MG63 (cell line): Measurements from ENCODE around the gene PTPRD. TPM values are rescaled to one million over a fixed set of nuclear protein-coding genes. Genes with fewer than 3 reads are reported as not detected.

Source experiments
- DNase-seq: peaks from one replicate; pipeline ENCODE4 v3.0.0-alpha.2; 2020
- H3K27me3 ChIP-seq: fragments of 250-450 bp; sonication (Bioruptor Pico); 2 replicates; pipeline ENCODE4 v1.5.1; 2020; ENCODE audit warnings: mild to moderate bottlenecking, moderate library complexity
- H3K36me3 ChIP-seq: fragments of 250-450 bp; sonication (Bioruptor Pico); 2 replicates; pipeline ENCODE4 v1.5.1; 2020; ENCODE audit warnings: mild to moderate bottlenecking, moderate library complexity
- H3K4me3 ChIP-seq: fragments of 250-450 bp; sonication (Bioruptor Pico); 2 replicates; pipeline ENCODE4 v1.5.1; 2020; ENCODE audit warnings: mild to moderate bottlenecking, moderate library complexity
- H3K9me3 ChIP-seq: fragments of 250-450 bp; sonication (Bioruptor Pico); 2 replicates; pipeline ENCODE4 v1.5.1; 2020; ENCODE audit warnings: mild to moderate bottlenecking, moderate library complexity
- total RNA-seq: library from RNA; depleted of rRNA; stranded (reverse); fragments of >200 nt; shearing (Covaris generic); gene quantifications from 2 replicates; pipeline ENCODE4 v1.2.3, GENCODE V29; 2014; ENCODE audit warnings: low replicate concordance

PTPRD gene
- total RNA-seq, 1 experiment from 2014 or later = not detected

DNA sequence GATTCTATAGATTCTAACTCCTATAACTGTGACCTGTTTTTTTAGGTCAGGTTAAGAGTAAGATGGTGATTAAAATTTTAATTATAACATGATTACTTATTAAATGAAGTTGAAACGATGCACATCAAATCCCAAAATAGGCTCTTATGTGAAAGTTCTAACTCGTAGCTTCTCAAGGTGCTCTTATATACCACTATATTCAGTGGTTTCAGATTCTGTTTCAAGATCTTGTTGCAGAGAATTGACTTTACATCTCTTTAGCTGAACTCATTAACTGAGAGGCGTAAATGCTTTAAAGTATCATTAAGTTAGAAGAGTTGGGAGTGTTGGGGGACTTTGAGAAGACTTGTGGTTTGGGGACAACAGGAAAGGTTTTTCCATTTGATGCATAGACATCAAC is 1399.8 kb downstream of the PTPRD start:
- Histone ChIP-seq H3K4me3 (no peak overlapping the region), H3K27me3 (no peaks in the 10 kb centered on the region), H3K9me3 (no peaks in the 10 kb centered on the region), H3K36me3 (no peaks in the 10 kb centered on the region)
- no peak for DNase-seq

DNA sequence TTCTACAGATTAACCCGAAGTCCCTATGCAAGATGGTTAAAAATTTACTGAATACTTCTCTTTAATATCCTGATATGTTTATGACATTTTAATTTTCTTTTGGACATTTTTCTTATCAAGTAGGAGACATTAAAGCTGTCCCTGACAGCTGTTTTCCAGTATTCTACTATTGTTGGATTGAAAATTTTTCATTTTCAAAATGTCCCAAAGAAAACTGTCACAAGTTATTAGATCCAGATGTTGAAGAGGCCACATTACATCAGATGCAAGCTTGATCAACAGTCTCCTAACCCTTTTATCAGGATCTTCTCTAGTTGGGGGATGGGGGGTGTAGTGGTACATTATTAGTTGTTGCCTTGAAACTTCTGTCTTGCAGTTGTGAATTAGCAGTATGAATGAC is 1410.5 kb downstream of the PTPRD start:
- DNase-seq = no peak
- Histone ChIP-seq H3K9me3 (no peaks in the 10 kb centered on the region), H3K27me3 (no peaks in the 10 kb centered on the region), H3K4me3 (no peak overlapping the region), H3K36me3 (no peaks in the 10 kb centered on the region)

DNA sequence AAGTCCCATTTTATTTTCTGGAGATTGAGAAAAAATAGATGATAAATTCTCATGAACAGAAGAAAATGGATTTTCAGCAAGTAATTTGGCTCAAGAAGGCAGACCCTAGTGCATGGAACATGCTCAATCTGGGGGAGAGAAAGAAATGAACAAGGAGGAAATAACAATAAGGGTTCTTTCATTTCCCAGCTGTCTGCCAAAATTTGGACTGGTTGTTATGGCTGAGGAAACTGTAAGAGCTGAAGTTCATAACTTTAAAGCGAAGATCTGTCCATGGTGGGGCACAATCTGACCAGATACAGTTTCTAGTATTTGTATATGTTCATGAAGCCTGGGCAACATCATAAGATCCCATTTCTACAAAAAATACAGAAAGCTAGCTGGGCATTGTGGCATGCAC is 1426.7 kb downstream of the PTPRD start:
- DNase-seq = no peak
- Histone ChIP-seq H3K4me3 (no peak overlapping the region), H3K27me3 (no peaks in the 10 kb centered on the region), H3K36me3 (no peaks in the 10 kb centered on the region), H3K9me3 (no peaks in the 10 kb centered on the region)

- no peaks in the 10 kb centered on the region for H3K9me3 ChIP-seq
- no peaks in the 10 kb centered on the region for H3K36me3 ChIP-seq
- DNase-seq = no peak
- no peak overlapping the region for H3K4me3 ChIP-seq
- no peaks in the 10 kb centered on the region for H3K27me3 ChIP-seq
Measured at GRCh38 chr9:9182431-9182830, 1430.4 kb downstream of the PTPRD start.

GRCh38 chr9:9177081-9177480 is 1435.7 kb downstream of the PTPRD start:
- no peak overlapping the region for H3K4me3 ChIP-seq
- H3K27me3 ChIP-seq = no peaks in the 10 kb centered on the region
- H3K36me3 ChIP-seq = no peaks in the 10 kb centered on the region
- no peaks in the 10 kb centered on the region for H3K9me3 ChIP-seq
- no peak for DNase-seq

GRCh38 chr9:9174358-9174757 is 1438.4 kb downstream of the PTPRD start:
- H3K4me3 ChIP-seq = no peak overlapping the region
- H3K27me3 ChIP-seq = no peaks in the 10 kb centered on the region
- H3K9me3 ChIP-seq = no peaks in the 10 kb centered on the region
- no peaks in the 10 kb centered on the region for H3K36me3 ChIP-seq
- DNase-seq = no peak

DNA sequence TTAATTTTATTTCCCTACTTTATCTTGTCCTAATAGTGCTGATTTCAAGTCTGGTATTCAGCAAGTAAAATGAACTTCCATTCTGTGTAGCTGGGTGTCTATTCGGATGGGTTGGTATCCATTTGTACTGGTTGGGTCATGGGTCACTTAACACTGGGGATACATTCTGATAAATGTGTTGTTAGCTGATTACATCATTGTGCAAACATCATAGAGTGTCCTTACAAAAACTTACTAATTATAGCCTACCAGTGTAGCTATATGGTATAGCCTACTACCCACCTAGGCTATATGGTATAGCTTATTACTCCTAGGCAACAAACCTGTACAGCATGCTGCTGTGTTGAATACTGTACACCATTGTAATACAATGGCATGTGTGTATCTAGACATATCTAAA is 1439.5 kb downstream of the PTPRD start:
- H3K27me3 ChIP-seq = no peaks in the 10 kb centered on the region
- no peak overlapping the region for H3K4me3 ChIP-seq

DNA sequence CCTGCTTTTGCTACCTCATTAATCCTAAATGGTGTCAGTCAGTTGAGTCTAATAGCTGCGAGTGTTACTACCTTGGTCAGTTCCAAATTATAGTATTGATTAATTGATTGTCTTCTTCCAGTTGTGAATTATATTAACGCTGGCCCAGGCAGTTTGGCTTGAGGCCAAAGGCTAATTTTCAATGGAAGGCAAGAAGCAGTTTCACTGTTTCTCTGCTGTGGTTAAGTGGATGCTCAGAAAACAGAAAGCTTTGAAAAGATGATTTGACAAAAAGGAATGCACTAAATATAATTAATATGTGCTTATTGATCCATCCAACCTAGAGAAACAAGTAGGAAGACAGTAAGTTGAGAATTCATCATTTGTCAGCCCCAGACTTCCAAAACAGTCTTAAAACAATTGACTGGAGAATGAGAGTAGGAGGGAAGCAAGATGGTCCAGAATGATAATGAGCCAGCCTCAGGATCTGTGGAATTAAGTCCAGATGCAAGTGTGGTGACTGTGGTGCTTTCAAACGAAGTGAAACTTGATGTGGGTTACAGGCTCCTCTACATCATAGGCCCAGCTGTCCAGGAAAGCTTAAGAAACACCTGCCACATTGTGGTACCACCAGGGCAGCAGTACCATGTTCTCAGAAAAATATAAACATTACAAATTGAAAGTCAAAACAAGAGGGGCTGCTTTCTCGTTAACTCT is 1442.2 kb downstream of the PTPRD start:
- no peak for DNase-seq
- Histone ChIP-seq H3K4me3 (no peak overlapping the region), H3K27me3 (no peaks in the 10 kb centered on the region), H3K9me3 (no peaks in the 10 kb centered on the region), H3K36me3 (no peaks in the 10 kb centered on the region)

More for the DNA sequence above, 1439.5 kb downstream of the PTPRD start:
- Histone ChIP-seq H3K9me3 (no peaks in the 10 kb centered on the region), H3K36me3 (no peaks in the 10 kb centered on the region)
- no peak for DNase-seq

DNA sequence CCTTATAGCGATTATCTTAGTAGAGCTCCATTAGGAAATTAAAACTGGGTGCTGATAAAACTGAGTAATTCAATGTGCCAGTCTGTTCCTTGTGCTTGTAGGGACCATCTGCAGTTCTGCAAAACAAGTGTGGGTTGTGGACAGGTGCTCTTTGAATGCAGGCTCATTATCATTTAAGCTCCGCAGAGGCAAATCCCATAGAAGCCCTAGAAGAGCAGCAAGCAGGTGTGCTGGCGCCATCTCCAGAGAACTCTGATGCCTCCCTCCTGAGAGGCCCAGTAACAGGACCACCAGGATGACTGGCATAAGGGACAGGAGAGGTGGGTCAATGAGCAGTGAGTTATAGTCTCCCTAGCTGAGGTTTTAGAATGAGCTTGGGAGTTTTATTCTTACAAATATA is 1470.8 kb downstream of the PTPRD start:
- DNase-seq = no peak
- no peaks in the 10 kb centered on the region for H3K27me3 ChIP-seq
- no peaks in the 10 kb centered on the region for H3K9me3 ChIP-seq
- H3K4me3 ChIP-seq = no peak overlapping the region
- no peaks in the 10 kb centered on the region for H3K36me3 ChIP-seq

GRCh38 chr9:9133526-9133925 is 1479.3 kb downstream of the PTPRD start:
- DNase-seq = no peak
- Histone ChIP-seq H3K9me3 (no peaks in the 10 kb centered on the region), H3K36me3 (no peaks in the 10 kb centered on the region), H3K27me3 (no peaks in the 10 kb centered on the region), H3K4me3 (no peak overlapping the region)

GRCh38 chr9:9124616-9125015 is 1488.2 kb downstream of the PTPRD start:
- no peaks in the 10 kb centered on the region for H3K9me3 ChIP-seq
- H3K36me3 ChIP-seq = no peaks in the 10 kb centered on the region
- DNase-seq = no peak
- H3K4me3 ChIP-seq = no peak overlapping the region
- no peaks in the 10 kb centered on the region for H3K27me3 ChIP-seq

DNA sequence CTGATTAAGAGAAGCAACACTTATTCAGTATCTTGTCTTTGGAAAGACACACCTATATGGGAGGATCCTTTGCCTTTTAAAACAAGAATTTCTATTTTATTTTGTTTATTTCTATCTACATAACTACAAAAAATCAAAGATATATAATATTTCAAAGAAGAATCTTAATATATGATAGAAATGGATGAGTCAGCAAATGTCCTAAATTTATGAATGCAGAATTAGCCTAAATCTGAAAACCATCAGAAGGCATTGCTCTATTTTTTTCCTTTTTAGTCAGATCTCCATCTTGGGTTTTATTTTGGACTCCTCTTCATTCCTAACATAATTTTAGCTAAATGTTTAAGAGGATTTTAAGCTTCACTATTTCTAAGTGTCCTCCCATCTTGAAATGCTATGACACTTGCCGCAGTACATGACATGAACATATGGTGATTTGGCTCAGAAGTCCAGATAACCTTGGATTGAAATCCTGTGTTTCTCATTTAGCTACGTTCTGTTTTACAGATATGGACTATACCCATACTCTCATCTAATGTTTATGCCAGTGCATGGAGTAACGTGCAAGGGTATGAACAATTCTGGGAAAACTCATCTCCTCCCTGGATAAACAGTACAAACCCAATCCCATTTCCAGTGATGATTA is 1490.4 kb downstream of the PTPRD start:
- Histone ChIP-seq H3K36me3 (no peaks in the 10 kb centered on the region), H3K4me3 (no peak overlapping the region), H3K9me3 (no peaks in the 10 kb centered on the region), H3K27me3 (no peaks in the 10 kb centered on the region)
- DNase-seq = no peak

- H3K4me3 ChIP-seq = no peak overlapping the region
- no peak for DNase-seq
- no peaks in the 10 kb centered on the region for H3K36me3 ChIP-seq
- no peaks in the 10 kb centered on the region for H3K27me3 ChIP-seq
- no peaks in the 10 kb centered on the region for H3K9me3 ChIP-seq
Measured at GRCh38 chr9:9117866-9118265, 1494.9 kb downstream of the PTPRD start.

- H3K4me3 ChIP-seq = no peak overlapping the region
- DNase-seq = no peak
- no peaks in the 10 kb centered on the region for H3K27me3 ChIP-seq
- no peaks in the 10 kb centered on the region for H3K36me3 ChIP-seq
- H3K9me3 ChIP-seq = no peaks in the 10 kb centered on the region
Measured at GRCh38 chr9:9112001-9112720, 1500.6 kb downstream of the PTPRD start.

- H3K27me3 ChIP-seq = no peaks in the 10 kb centered on the region
- H3K9me3 ChIP-seq = no peaks in the 10 kb centered on the region
- no peak for DNase-seq
- H3K36me3 ChIP-seq = no peaks in the 10 kb centered on the region
- H3K4me3 ChIP-seq = no peak overlapping the region
Measured at GRCh38 chr9:9108641-9109040, 1504.2 kb downstream of the PTPRD start.

DNA sequence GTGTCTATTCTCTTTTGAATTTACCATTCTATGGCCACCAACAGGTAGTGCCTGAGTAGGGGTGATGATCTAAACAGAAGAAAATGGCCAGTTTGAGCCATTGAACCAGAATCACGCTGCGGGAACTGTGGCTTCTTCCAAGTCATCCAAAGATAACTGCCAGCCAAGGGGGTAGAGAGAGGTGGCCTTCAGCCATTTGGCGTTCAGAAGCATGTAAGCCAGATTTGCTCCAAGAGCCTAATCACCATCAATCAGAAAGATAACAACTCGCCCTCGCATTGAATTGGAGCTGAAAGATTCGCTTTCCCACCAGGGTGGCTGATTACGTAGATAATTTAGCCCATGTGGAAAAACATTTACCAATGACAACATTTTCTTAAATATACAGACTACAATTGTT is 1510.5 kb downstream of the PTPRD start:
- no peaks in the 10 kb centered on the region for H3K36me3 ChIP-seq
- DNase-seq = no peak
- no peak overlapping the region for H3K4me3 ChIP-seq
- no peaks in the 10 kb centered on the region for H3K27me3 ChIP-seq
- no peaks in the 10 kb centered on the region for H3K9me3 ChIP-seq

- Histone ChIP-seq H3K4me3 (no peak overlapping the region), H3K36me3 (no peaks in the 10 kb centered on the region), H3K27me3 (no peaks in the 10 kb centered on the region), H3K9me3 (no peaks in the 10 kb centered on the region)
- no peak for DNase-seq
Measured at GRCh38 chr9:9100070-9100469, 1512.7 kb downstream of the PTPRD start.

DNA sequence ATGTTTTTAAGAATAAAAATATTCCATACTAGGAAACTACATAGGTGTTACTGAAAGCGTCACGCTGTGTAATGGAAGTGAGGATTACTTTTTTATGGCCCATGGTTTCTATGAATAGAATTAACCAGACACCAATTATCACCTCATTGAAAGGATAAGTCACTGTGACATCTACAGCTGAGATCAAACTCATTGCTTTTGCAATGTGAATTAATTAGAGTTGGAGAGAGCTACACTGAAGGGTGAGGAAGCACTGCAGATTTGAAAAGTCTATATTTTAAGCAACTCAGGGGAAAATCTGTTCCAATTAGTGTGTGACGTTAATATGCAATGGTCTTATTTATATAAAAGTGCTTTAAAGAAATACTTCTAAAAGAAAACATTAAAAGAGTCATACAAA is 1513.2 kb downstream of the PTPRD start:
- Histone ChIP-seq H3K27me3 (no peaks in the 10 kb centered on the region), H3K36me3 (no peaks in the 10 kb centered on the region), H3K9me3 (no peaks in the 10 kb centered on the region), H3K4me3 (no peak overlapping the region)
- DNase-seq = no peak
